Neural progenitor cell (in vitro differentiated cells): ENCODE data around the gene IGSF8.

Experiments used
- CTCF ChIP-seq: fragments of 200-600 bp; sonication (generic); IDR thresholded peaks from 2 replicates; pipeline ENCODE4 v1.5.1; 2017; ENCODE audit warnings: antibody characterized with exemption, mild to moderate bottlenecking
- EZH2 ChIP-seq: fragments of 200-600 bp; sonication (generic); IDR thresholded peaks from 2 replicates; pipeline ENCODE4 v1.6.1; 2017; ENCODE audit warnings: antibody characterized with exemption, mild to moderate bottlenecking, moderate library complexity
- EZH2phosphoT487 ChIP-seq: fragments of 200-600 bp; sonication (generic); IDR thresholded peaks from 2 replicates; pipeline ENCODE4 v1.6.1; 2017; ENCODE audit warnings: antibody characterized with exemption

- no peak for TF ChIP-seq CTCF
- no peak for TF ChIP-seq EZH2
- TF ChIP-seq EZH2phosphoT487 = no peak
These were observed 5.4 kb upstream of the IGSF8 start for GRCh38 chr1:160103658-160104408.
